Non-pigmented ciliary epithelial cell (primary cell): ENCODE measurements around the gene CYTH4.

Experiments used
- DNase-seq: peaks from one replicate; pipeline ENCODE4 v3.0.0-alpha.2; 2010; ENCODE audit warnings: low read depth

Gene CYTH4

GRCh38 chr22:37270928-37271650 lies 11.2 kb upstream of the CYTH4 start:
- no peak for DNase-seq

DNA sequence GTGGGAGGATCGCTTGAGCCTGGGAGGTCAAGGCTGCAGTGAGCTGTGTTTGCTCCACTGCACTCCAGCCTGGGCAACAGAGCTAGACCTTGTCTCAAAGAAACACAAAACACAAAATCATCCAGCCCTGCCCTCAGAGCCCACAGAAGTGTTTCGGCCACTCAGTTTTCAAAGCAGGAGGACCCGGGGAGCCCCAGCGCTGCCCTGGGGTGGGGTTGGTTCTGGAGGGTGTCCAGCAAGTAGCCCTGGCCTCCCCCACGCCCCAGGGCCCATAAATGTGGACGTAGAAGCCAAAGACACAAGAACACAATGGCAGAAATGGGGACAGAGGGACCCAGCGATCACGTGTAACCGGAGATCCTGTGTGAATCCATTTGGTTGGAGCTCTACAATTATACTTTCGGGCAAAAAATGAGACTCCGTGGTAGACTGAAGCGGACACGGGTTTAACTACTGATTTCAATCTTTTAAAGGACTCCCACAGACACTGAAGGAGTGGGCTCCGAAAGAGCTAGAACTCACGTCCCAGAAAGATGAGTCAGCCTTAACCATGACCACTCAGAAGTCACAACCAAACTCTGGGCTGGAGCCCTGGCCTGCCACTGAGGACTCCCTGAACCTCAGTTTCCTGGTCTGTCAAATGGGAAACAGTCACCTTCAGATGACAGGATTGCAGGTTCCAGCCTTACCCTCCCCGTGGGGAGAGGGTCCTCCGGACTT lies 9.0 kb upstream of the CYTH4 start:
- DNase-seq: peak; percentile 53

- DNase-seq: no peak
These were observed 8.5 kb upstream of the CYTH4 start for GRCh38 chr22:37273846-37274225.

GRCh38 chr22:37274380-37274862 lies 7.9 kb upstream of the CYTH4 start:
- DNase-seq: no peak

DNA sequence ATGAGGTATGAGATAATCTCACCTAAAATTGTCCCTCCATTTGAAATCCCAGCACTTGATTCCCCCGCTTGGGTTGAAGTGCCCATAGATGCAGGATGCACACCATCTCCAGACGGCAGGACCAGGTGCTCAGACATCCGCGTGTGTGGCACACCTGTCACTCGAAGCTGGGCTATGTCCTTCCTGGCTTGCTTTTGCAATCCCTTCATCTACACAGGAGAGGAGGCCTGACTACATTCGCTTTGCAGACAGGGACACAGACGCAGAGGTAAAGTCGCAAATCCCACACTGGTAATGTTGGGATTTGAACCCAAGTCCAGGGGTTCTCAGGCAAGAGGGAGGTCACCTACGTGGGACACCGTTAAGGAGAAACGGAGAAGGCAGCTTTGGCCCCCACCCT lies 7.2 kb upstream of the CYTH4 start:
- no peak for DNase-seq

DNA sequence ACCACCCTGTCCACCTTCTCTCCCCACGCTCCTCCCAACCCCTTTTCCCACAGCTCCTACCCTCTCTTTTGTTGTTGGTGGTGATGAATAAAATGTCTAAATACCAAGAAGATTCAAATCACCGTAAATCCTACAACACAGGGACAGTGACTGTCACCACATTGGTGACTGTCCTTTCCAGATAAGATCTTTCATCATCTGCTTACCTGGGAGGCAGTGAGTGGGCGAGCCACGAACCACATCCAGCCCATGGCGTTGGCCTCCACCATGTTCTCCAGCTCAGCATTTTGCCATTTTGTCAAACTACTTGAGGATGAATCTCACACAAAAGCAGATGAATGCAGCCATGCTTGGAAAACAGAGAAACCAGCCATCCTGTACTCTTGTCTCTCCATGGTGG lies 6.7 kb upstream of the CYTH4 start:
- DNase-seq: no peak

DNA sequence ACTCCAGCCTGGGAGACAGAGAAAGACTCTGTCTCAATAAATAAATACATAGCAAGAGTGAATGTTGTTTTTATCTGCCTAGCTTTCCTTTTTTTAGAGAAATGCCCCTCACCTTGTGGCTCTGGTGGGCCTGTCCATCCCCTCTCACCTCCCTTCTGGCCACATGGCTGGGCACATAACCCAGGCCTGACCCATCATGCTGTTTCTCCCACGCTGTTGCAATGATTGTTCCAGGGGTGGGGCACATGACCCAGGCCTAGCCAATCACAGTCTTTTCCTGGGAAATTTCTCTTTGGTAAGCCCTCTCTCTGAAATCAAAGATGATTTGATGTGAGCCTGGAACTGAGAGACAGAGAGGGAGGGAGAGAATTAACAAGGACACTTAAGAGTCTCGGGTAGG lies 5.5 kb upstream of the CYTH4 start:
- DNase-seq: no peak

- no peak for DNase-seq
These were observed 4.9 kb upstream of the CYTH4 start for GRCh38 chr22:37277384-37277783.

DNA sequence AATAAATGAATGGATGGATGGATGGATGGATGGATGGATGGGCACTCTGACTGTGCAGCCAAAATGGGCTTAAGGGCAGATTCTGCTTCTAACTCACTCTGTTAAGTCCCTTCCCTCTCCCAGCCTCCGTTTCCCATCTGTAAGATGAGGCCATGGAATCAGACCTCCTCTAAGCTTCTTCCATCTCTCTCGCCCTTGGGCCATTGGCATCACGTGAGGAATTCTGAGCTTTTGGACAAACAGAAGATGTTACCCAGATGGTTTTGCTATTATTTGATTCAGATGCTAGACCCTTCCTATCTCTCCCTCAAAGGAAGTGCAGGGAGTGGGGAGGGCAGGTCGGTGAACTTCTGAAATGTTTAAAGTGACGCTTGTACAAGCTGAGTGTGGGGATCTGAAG lies 4.0 kb upstream of the CYTH4 start:
- DNase-seq: no peak

DNA sequence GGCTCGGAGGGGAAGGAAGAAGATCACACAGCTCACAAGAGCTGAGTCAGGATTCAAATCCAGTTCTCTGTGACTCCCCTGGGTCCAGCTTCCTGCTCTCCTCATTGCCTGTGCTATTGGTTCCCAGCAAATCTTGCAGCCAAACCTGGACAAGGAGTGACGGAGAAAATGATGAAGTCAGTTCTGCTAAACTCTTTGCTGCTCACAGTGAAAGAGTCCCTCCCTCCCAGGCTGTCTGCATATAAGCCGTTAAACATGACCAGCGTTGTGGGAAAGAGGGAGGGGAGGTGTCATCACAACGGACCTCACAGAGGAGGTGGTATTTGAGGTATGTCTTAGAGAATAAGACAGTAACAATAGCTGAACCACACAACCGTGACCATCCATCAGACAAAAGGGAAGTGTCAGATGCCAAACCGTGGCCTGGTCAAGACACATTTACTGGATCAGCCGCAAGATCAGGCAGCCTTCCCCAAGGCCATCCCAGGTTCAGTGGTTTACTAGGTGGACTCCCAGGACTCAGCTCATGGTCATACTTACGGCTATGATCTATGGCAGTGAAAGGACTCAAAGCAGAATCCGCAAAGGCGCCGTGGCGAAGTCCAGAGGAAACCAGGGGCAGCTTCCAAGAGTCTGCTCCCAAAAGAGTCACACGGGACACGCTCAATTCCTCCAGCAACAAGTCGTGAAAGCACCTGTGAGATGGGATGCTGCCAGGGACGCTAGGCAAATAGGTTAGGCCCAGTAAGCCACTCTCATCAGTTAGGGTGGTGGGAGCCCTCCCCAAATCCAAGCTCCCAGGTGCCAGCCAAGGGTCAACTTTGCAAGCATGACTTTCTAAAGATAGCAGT lies 2.8 kb upstream of the CYTH4 start:
- no peak for DNase-seq

GRCh38 chr22:37280718-37281117 lies 1.6 kb upstream of the CYTH4 start:
- DNase-seq: no peak

DNA sequence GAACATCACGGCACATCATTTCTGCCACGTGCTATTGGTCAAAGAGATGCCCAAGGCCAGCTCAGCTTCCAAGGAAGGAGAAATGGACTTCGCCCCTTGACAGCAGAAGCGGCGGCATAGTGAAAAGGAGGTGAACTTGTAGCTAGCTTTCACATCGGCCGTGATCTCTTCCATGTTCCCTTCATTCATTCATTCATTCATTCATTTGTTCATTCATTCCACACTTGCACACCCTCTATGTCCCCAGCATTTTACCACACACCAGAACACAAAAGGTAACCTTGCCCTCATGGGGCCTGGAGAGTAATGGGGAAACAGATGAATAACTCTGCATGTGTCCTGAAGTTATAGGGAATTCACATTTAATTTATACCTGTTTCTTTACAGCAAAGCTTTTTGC lies 1.1 kb upstream of the CYTH4 start:
- DNase-seq: no peak

DNA sequence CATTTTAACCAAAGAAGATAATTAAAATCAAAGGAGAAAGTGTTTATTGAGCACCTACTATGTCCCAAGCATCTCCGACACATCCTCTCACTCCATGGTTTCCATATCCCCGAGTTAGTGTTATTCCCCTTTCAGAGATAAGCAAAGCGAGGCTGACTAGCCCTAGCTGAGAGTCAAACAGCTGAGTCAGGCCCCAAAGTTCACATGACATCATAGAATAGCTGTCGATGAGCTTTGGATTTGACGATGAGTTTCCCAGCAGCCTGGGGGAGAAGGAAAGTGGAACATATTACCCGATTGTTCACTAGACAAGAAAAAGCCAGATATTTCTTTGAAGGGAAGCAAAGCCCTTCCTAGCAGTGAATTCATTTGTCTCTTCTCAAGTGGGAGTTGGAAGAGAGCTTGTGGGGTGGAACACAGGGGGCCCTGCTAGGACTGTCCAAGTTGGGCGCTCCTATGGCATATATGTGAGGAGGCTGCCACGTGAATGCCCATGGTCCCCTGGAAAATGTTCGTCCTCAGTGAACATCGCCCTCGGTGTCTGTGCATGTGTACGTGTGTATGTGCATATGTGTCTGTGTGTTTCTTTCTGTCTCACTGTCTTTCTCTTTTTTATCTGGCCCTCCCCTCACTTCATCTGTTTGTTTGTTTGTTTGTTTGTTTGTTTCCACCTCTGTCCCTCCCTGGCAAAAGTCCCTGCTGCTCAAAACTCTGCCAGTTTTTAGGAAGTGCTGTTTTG lies 493 bp upstream of the CYTH4 start:
- no peak for DNase-seq

DNA sequence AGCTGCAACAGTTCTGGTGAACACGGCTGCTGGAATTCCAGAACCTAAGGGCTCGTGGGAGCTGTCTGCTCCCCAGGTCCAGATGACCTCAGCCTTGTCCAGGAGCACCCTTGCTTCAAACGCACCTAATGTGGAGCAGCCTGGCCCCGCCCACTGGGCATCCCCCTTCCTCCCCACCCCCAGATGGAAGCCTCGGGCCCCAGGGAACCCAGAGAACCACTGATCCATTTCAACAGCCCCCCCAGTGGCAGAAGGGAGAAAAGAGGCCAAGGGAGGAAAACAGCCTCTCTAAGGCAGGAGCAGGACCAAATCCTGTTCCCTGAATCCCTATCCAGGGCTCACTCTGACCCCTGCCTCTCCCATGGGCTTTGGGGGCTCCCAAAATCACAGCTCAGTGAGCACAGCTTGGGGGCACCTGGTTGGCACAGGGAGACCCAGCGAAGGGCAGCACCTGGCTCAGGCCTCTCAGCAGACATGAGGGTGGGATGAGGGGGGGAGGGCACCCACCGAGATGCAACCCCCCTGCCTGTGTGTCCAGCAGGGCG lies 1.2 kb downstream of the CYTH4 start:
- DNase-seq: no peak

DNA sequence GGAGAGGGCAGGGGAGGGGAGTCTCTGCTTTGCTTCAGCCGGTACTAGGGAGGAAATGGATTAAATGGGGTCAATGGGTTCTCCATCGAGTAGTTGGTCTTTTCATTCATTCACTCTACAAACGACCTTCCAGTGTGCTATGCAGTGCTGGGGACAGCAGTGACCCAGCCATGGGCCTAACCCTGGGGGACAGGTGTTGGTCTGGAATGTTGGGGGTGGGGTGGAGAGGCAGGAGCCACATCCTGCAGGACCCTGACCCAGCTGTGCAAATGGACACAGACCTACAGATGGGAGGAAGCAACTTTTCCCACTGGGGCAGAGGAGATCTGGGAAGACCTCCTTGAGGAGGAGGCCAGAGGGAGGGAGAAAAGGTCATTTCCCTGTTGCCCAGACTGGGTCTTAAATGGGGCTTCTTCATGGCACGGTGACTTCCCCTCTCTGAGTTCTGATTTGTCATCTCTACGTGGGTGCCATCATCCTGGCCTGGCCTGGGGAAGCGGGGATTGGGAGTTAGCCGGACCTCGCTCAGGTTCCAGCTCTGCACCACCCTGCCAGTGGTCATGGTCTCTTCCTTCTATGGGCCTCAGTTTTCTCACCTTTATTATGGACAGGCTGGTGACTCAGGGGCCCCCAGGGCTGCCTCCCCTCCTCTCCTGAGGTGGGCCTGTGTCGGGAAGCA lies 2.0 kb downstream of the CYTH4 start:
- DNase-seq: no peak

GRCh38 chr22:37284805-37285355 lies 2.6 kb downstream of the CYTH4 start:
- DNase-seq: no peak

DNA sequence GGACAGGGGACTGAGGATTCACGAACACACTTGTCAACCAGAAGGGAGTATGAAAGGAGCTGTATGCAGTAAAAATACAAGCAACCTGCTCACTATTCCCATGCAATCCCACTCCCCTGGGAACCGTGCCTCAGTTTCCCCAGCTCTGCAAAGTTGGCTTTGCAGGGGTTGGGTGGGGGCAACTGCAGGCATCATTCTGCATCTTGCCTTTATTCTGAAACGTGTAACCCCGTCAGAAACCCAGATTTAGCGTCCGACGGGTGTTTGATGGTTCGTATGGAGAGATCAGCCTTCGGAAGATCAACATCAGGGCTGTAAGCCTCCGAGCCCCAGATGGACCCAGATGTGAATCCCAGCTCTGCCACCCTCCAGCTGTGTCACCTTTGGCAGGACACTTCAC lies 3.6 kb downstream of the CYTH4 start:
- no peak for DNase-seq

DNA sequence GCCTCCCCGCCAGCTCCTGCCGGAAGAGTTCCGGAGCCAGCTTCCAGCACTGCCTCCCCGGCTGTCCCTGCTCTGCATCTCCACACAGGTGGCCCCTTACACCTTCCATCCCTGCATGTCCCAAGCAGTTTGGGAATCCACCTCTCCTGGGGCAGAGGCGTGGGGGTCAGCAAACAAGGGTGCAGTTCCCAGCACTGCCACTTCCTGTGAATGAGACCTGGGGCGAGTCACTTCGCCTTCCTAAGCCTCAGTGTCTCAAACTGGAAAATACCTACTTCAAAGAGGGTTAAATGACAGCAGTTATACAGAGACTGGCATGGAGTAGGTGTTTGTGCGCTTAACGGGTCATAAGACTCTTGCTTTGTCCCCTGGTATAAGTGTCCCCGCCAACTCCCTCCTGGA lies 5.2 kb downstream of the CYTH4 start:
- DNase-seq: no peak

- no peak for DNase-seq
These were observed 6.2 kb downstream of the CYTH4 start for GRCh38 chr22:37288521-37288920.

GRCh38 chr22:37289156-37289735 lies 6.9 kb downstream of the CYTH4 start:
- no peak for DNase-seq

GRCh38 chr22:37290737-37291136 lies 8.4 kb downstream of the CYTH4 start:
- DNase-seq: no peak
